ENCODE results near the gene ZNRF3. TPM values are rescaled to one million over a fixed set of nuclear protein-coding genes. Genes with fewer than 3 reads are reported as not detected.

The ZNRF3 gene
- total and polyA plus RNA-seq, 11 donors: 1.8 to 9.2 (median 6.2) TPM

- H3K4me1 ChIP-seq: no peaks in the 10 kb centered on the region
- H3K4me3 ChIP-seq: no peak overlapping the region
- no peaks in the 10 kb centered on the region for H3K9me3 ChIP-seq
- no peak overlapping the region for H3K27ac ChIP-seq
- TF ChIP-seq, protein P1, sequence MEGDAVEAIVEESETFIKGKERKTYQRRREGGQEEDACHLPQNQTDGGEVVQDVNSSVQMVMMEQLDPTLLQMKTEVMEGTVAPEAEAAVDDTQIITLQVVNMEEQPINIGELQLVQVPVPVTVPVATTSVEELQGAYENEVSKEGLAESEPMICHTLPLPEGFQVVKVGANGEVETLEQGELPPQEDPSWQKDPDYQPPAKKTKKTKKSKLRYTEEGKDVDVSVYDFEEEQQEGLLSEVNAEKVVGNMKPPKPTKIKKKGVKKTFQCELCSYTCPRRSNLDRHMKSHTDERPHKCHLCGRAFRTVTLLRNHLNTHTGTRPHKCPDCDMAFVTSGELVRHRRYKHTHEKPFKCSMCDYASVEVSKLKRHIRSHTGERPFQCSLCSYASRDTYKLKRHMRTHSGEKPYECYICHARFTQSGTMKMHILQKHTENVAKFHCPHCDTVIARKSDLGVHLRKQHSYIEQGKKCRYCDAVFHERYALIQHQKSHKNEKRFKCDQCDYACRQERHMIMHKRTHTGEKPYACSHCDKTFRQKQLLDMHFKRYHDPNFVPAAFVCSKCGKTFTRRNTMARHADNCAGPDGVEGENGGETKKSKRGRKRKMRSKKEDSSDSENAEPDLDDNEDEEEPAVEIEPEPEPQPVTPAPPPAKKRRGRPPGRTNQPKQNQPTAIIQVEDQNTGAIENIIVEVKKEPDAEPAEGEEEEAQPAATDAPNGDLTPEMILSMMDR (IDR thresholded peaks at IDR 0.05): no peak
- no peak for TF ChIP-seq POLR2A (IDR thresholded peaks at IDR 0.05)
- intact Hi-C loops (cut with DNase I): no loop called here
- no peaks in the 10 kb centered on the region for H3K36me3 ChIP-seq
- H3K27me3 ChIP-seq: no peaks in the 10 kb centered on the region
- no peak for ATAC-seq
- 92 to 97% (median 97%) methylated on average over 6 of the region's 6 CpGs for WGBS, 4 donors
- no peak for DNase-seq
These were observed 83.8 kb downstream of the ZNRF3 start for GRCh38 chr22:28967163-28967665.

DNA sequence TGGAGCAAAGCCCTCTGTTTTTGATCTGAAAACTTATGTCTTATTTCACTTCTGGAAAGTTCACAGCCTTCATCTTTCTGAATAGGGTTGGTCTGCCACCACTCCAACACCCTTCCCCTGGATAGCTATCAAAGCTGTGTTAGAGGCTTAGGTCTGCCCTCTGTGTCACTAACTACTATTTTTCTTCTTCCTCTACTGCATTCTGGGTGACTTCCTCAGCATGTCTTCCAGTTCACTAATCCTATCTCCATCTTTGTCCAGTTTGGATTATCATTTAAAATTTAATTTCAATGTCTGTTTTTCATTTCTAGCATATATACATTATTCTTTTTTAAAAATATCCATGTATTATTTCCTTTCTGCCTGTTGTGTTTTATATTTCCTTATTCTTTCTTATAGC lies 84.6 kb downstream of the ZNRF3 start:
- Histone ChIP-seq H3K4me1 (no peaks in the 10 kb centered on the region), H3K36me3 (no peaks in the 10 kb centered on the region), H3K9me3 (no peaks in the 10 kb centered on the region), H3K27ac (no peak overlapping the region), H3K27me3 (no peaks in the 10 kb centered on the region), H3K4me3 (no peak overlapping the region)
- DNase-seq: no peak
- ATAC-seq: no peak
- intact Hi-C loops (cut with DNase I): no loop called here
- TF ChIP-seq, protein P1 (IDR thresholded peaks at IDR 0.05): no peak
- no peak for TF ChIP-seq POLR2A (IDR thresholded peaks at IDR 0.05)

DNA sequence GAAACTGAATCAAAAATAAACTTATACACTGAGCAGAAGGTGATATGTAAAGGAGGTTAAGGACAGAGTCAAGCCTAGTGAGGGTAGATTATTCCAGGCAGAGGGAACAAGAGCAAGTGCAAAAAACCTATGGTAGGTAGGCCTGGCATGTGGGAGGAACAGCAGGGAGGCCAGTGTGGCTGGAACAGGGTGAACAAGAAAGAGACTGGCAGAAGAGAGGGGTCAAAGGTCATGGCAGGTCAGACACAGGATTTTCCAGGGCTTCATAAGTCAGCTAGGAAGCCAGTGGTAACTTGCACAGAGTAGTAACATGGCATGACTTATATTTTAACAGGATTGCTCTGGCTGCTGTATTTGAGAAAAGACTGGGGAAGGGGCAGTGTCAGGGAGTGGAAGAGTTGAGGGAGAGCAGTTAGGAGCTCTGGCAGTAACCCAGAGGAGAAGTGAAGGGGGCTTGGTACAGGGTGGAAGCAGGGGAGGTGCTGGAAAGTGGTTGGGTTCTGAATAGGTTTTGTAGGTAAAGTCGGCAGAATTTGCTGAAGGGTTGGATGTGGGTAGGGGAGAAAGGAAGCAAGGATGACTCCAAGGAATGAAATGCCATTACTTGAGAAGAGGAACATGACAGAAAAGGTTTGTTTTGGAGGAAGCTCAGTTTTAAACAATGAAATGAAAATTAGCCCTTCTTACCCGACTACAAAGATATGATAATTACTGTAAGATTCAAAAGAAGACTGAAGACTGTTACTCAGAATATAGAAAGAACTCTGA lies 86.2 kb downstream of the ZNRF3 start:
- ATAC-seq: no peak
- intact Hi-C loops (cut with DNase I): no loop called here
- H3K9me3 ChIP-seq: no peaks in the 10 kb centered on the region
- WGBS, 4 donors: 84 to 91% (median 89%) methylated on average over 2 of the region's 2 CpGs
- no peaks in the 10 kb centered on the region for H3K4me1 ChIP-seq
- TF ChIP-seq POLR2A (IDR thresholded peaks at IDR 0.05): no peak
- TF ChIP-seq, protein P1 (IDR thresholded peaks at IDR 0.05): no peak
- no peaks in the 10 kb centered on the region for H3K36me3 ChIP-seq
- H3K4me3 ChIP-seq: no peak overlapping the region
- no peak overlapping the region for H3K27ac ChIP-seq
- no peaks in the 10 kb centered on the region for H3K27me3 ChIP-seq
- no peak for DNase-seq

- Histone ChIP-seq H3K36me3 (no peaks in the 10 kb centered on the region), H3K9me3 (no peaks in the 10 kb centered on the region), H3K27ac (no peak overlapping the region), H3K4me1 (peaks cover 0 to 22% (median 11%) of the 10 kb centered on the region in 12 donors), H3K27me3 (no peaks in the 10 kb centered on the region), H3K4me3 (no peak overlapping the region)
- DNase-seq: no peak
- ATAC-seq: no peak
- 83 to 86% (median 84%) methylated on average over 3 of the region's 3 CpGs for WGBS, 4 donors
- TF ChIP-seq, protein P1 (IDR thresholded peaks at IDR 0.05): no peak
- TF ChIP-seq POLR2A (IDR thresholded peaks at IDR 0.05): no peak
- intact Hi-C loops (cut with DNase I): no loop called here
These were observed 90.0 kb downstream of the ZNRF3 start for GRCh38 chr22:28973352-28973751.
